Fibroblast of peridontal ligament (primary cell): Measurements from ENCODE around the gene EXOC7.
"Not testable (repeated sequence)": the region's sequence is repeated elsewhere in the genome, so short reads cannot be mapped to it uniquely, and the experiment has no call there.

Experiments used
- DNase-seq: peaks from one replicate; pipeline ENCODE4 v3.0.0-alpha.2; 2010; ENCODE audit errors: extremely low read depth

Gene EXOC7

GRCh38 chr17:76074390-76075363, 28.9 kb downstream of the EXOC7 start, which contains the start of gene GALR2:
GALR2 (plus strand) TSS chr17:76074781; CDS start chr17:76074884, 103 bp downstream.
- no peak for DNase-seq

DNA sequence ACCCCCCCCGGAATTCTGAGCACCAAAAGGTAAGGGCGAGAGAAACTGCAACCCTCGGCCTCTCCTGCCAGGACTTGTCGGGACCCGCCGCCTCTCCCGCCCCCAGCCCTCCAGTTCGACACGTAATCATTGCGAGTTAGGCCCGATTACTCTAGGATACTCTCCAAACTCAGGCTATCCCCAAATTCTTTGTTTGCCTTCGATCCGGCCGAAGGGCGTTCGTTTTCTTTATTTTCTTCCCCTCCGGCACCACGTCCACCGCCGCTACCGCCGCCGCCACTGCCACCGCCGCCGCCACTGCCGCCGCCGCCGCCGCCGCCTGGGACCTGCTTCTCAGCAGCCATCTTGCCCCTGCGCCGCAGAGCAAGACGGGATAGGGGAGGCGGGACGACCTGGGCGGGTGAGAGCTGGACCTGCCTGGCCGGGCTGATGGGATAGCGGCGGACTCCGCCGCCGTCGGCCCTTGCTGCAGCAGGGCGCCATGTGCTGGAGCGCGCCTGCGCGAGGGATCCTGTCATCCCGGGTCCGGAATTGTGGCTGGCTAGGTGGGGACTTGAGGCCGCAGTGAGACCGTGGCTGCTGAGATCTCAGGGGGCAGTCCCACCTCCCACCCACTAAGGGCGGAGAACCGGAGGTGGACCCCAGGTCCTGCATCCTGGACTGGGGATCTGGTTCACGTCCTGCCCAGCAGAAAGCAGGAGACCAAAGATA, 31.3 kb downstream of the EXOC7 start, which contains the start of gene SRP68:
SRP68 (minus strand) TSS at position 370 of the 711 bp plus-strand sequence; CDS start at position 344, 26 bp downstream.
- DNase-seq, result peak; percentile 83

GRCh38 chr17:76071531-76072147, 31.9 kb downstream of the EXOC7 start:
- DNase-seq, result no peak

DNA sequence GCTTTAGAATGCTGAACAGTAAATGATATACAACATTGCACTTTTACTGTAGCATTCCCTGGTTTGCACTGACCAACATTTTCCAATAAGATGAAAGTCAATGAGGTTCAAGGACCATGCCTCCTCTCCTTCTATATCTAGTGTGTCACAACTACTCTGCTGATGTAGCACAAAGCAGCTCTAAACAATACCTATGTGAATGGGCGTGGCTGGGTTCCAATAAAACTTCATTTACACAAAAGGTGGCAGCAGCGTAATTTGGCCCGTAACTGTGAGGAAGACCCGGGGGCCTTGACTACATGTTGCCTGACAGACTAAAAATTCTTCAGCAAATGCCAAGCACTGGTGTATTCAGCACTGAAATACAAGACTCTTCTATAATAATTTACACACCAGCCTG, 37.8 kb downstream of the EXOC7 start:
- DNase-seq, result no peak

DNA sequence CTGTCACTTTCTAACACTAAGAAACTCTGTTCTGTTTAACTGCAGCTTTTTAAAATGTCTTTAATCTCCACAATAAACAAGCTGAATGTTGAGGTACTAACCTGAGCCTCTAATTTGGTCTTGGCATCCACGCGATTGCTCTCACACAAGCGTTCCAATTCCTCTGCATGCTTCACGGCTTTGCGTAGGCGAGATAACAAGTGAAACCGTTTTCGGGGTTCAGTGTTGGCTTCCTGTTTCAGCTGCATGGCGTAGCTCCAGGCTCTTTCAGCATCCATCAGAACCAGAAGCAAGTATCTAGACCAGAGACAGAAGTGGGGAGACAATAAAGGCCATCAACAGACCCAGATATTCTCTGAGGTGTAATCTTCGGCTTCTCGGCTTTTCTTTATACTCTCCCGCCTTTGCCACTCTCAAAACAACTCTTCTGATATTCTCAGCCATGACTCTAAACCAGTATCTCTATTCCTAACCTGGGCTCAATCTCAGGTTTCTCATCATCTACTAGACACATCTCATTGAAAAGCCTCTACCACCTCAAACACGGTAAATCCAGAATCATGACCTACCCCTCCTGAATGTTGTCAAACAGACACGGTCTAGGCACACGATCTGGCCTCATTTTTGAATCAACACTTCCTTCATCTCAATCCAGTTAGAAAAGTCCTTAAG, 39.6 kb downstream of the EXOC7 start:
- DNase-seq, result no peak

- not testable (repeated sequence) for DNase-seq
These were observed 45.3 kb downstream of the EXOC7 start for GRCh38 chr17:76058264-76058663.

DNA sequence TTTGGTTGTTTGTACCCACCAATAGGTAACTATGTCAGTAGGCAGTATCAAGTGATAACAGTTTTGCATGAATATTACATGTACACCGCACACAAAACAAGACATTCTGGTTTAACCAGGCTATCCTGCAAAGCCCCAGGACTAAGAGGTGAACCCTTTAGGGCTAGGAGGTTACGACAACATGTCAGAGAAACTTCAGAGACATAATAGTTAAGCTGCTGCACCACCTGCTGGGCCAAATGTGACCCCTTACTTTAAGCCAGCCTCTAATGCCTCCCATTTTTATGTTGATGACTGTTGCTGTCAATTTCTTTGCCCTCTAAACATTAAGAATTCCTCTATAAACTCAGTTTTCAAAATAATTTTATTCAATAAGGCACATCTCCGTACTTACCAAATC, 46.7 kb downstream of the EXOC7 start:
- DNase-seq, result no peak

DNA sequence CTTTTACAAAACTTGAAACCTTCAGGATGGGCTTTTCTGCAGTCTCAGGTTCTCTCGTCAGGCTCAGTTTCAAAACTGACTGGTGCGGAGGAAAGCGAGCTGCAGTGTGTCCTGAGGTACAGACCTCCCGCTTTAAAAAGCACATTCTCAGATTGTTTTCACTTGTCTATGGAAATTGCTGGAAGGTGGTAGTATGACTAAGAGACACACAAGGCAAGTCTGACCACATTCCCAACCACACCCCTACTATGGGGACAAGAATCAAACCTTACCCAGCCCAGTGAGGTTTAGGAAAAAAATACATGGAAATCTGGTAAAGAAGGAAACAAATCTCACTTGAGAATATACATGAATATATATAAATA, 49.5 kb downstream of the EXOC7 start:
- DNase-seq, result peak; percentile 41

DNA sequence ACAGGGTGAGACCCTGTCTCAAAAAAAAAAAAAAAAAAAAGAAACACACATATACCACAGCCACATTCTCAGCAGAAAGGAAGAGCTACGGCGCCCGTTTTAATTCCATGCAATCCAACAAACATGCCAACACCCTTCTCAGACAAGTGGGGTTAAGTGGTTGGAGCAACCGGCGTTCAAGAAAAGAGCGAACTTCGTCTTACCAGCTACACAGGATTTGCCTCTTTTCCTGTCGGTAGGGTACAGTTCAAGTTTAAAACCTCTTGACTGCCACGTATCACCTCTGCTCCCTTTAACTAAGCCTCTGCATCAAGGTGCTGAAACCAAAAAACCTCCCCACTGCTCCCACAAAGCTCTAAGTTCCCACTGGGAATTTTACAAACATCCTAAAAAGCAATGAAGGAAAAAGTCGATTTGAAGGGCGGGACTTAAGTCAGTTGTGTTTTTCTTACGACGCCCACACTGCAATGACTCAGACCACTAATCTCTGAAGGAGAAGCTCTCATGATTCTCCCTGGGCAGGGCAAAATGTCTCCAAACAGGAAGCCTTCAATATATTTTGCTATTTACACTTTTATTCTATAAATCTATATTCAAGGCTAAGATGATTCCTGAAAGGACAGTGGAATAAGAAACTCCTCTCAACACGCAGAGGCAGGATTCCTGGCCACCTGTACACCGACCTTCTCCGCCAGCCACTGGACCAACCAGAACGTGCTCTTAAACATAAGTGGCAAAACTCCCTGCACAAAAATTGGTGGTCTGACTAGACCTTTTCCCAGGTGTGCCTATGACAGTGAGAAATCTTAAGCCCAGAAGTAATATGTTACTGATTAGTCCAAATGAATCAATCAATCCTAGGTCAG, 50.1 kb downstream of the EXOC7 start:
- peak; percentile 67 for DNase-seq

DNA sequence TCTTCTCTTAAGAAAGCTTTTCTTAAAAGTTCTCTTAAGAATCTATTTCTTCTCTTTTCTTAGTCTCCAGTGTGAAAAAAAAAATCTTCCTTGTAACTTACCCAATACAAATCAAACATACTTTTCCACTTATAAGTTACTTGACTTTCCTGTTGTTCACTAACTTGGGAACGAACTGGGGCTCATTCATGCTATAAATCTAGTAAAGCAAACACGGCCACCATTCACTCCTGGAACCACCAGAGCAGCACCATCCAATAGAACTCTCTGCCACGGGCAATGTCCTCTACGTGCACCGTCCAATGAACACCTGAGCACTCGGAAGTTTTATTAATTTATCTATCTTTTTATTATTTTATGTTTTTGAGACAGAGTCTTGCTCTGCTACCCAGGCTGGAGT, 52.0 kb downstream of the EXOC7 start:
- no peak for DNase-seq

DNA sequence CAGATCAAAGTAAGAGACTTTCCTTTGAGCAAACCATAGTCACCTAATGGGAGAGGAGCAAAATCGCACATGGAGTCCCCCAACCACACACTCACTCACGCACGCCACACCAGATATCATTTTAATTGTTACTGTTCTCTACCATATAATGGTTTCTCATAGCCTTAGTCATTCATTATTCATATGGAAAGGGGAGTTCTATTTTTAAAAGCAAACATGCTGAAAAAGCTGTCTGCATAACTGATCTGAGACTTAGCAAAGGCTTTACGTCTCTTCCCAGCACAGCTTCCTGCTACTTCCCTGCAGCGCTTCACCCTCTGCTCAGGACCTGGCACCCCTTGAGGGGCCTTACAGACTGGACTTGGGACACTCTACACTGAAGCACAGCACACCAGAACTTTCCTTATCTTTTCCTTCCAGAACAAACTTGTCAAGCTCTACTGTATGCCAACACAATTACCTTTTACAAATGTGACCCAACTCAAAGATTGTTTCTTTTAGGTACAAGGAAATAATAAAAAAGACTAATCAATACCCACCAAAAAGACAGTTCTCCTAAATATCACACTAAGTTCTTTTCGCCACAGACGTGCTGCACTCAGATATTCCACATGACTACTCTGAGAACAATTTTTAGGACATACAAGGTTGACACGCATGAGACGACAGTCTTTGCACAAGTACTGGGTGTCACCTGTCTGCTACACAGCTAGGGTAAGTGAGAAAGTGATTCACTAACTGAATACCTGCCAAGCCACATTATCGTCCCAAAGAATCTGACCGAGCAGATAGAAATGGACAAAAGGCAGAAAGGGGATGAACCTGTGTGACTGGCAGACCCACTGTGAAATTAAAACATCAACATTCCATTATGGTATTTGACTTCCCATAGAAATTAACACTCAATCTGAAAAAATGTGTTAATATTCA, 52.8 kb downstream of the EXOC7 start:
- no peak for DNase-seq

DNA sequence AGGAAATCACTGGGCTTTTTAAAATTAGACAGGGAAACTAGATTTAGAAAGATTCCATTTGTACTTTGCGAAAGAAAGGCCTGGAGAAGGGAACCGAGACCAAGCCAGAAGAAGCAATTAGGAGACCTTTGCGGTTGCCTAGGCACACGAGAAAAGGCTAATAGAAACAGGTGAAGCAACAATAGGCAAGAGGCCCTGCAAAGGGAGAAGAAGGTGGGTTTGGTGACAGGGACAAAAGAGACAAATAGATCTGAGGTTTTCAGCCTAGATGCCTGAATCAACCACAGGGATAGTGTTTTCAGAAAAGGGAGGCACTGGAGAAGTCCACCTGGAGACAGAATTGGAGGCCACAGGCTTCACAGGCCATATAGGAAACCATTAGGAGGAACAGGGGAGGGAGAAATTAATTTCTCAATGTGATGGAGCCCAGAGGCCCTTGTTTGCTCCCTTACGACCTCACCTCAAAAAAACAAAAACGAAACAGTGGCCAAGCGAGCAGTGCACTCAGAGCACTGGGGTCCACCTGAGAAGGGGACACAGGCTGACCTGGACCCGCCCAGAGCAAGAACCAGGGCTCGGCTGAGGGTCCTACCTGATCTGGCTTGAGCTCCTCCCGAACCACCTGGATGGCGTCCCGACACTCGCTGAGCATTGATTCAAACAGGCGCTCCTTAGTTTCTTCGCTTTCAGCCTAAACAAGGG, 53.6 kb downstream of the EXOC7 start:
- no peak for DNase-seq

- DNase-seq, result no peak
These were observed 54.3 kb downstream of the EXOC7 start for GRCh38 chr17:76049239-76049638.

- no peak for DNase-seq
These were observed 54.9 kb downstream of the EXOC7 start for GRCh38 chr17:76048711-76049110.

DNA sequence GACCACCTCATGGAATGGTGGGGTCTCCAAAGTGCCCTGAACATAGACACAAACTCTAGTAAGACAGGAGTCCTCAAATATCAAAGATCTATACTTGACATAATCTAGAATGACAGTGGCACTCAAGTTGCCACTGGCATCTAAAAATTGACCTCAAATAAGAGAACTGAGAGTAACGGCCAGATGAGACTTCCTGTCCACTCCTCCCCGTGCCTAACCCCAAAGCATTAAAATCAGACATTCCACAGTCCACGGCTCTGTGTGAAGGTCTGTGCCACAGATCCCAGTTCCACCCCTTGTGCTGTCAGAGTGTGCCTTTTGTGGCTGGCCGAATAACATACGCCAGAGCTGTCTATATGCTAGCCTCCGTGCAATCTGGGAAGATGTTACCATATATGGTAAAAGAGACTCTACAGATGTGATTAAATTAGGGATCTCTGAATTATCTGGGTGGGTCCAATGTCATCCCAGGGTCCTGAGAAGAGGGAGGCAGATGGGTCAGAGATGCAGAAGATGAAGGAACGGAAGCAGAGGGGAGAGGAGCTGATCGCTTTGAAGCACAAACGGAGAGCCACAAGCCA, 55.5 kb downstream of the EXOC7 start:
- DNase-seq, result no peak

GRCh38 chr17:76046064-76046463, 57.5 kb downstream of the EXOC7 start:
- no peak for DNase-seq

- DNase-seq, result not testable (repeated sequence)
These were observed 59.0 kb downstream of the EXOC7 start for GRCh38 chr17:76044475-76045007.

DNA sequence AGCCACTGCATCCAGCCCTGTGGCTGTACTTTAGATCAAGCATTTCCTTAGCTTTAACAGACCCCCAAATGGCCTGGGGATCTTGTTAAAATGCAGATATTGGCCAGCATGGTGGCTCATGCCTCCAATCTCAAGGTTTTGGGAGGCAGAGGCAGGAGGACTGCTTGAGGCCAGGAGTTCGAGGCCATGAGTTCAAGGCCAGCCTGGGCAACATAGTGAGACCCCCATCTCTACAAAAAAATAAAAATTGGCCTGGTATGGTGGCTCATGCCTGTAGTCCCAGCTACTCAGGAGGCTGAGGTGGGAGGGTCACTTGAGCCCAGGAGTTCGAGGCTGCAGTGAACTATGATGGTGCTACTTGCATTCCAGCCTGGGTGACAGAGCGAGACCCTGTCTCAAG, 60.7 kb downstream of the EXOC7 start:
- DNase-seq, result not testable (repeated sequence)
